Psoas muscle (tissue), 8 donors: ENCODE results near the gene C7orf25. TPM values are rescaled to one million over a fixed set of nuclear protein-coding genes. Genes with fewer than 3 reads are reported as not detected.

Experiments used
- ATAC-seq, 4 donors: fragments of 200-7000 bp; cut with Tn5 transposase; one replicate each; pipeline ENCODE4 v1.9.1; 2020; ENCODE audit warnings: moderate library complexity in 3 of 4, mild to moderate bottlenecking in 2 of 4
- DNase-seq, 2 donors: peaks; one replicate each; pipeline ENCODE4 v3.0.0-alpha.2; 2020
- H3K27ac ChIP-seq: fragments of 200-600 bp; one replicate; pipeline ENCODE4 v1.8.0; 2022
- H3K27me3 ChIP-seq, 3 donors: fragments of 200-600 bp in 1 of 3; one replicate each; pipeline versions ENCODE4 v1.6.1 to v1.8.0; 2013 to 2022; ENCODE audit warnings: low read length in 2 of 3, mild to moderate bottlenecking in 2 of 3, moderate library complexity in 1 of 3; ENCODE audit not compliant: insufficient read depth in 3 of 3
- H3K36me3 ChIP-seq, 2 donors: fragments of 200-600 bp in 1 of 2; one replicate each; pipeline versions ENCODE4 v1.6.1 to v1.8.0; 2013 to 2022; ENCODE audit warnings: low read depth in 1 of 2, mild to moderate bottlenecking in 1 of 2, moderate library complexity in 1 of 2; ENCODE audit not compliant: insufficient read depth in 1 of 2
- H3K4me1 ChIP-seq: fragments of 200-600 bp; one replicate; pipeline ENCODE4 v1.8.0; 2022
- H3K4me3 ChIP-seq: fragments of 200-600 bp; one replicate; pipeline ENCODE4 v1.8.0; 2022; ENCODE audit warnings: mild to moderate bottlenecking
- H3K9me3 ChIP-seq: fragments of 200-600 bp; one replicate; pipeline ENCODE4 v1.8.0; 2022
- CTCF ChIP-seq: fragments of 200-600 bp; IDR thresholded peaks from one replicate; pipeline ENCODE4 v1.8.0; 2022; ENCODE audit warnings: antibody characterized with exemption
- WGBS, 3 donors: extraction: QIAGEN DNeasy Blood & Tissue Kit; methylation state at CpG; one replicate each; pipeline versions ENCODE4 v1.1.6 to v1.1.7; 2013; 5-methylcytosine and 5-hydroxymethylcytosine counted together
- intact Hi-C, 2 donors: fragments of 100-400 bp; cut with DNase I; formaldehyde crosslinking; loops; one replicate each; pipeline versions ENCODE4 v1.11.0 to v1.14.2; 2022
- polyA plus RNA-seq, 3 donors: library from polyadenylated mRNA; stranded (reverse); fragments of 200-250 nt; gene quantifications; one replicate each; pipeline ENCODE4 v1.2.3, GENCODE V29; 2013
- total RNA-seq, 4 donors: library from RNA; stranded (reverse); fragmentation: NEBNext Ultra II Directional in 2 of 4; extraction: Animal tissue kit (Norgen Biotek cat#: 25700) in 2 of 4; gene quantifications; one replicate each; pipeline versions ENCODE4 v1.2.1 to v1.2.4, GENCODE V29; 2021 to 2023
- donor health status: healthy with polysubstance abuse.
- donor health status: DM: no; HTN: no; CAD: no; lungs with moderate emphysema.
- donor health status: Bipolar disorder and iron deficiency.
- donor health status: healthy.
- donor health status: DM: yes; HTN: yes; CAD: no.
- donor health status: DM: no; HTN: no; CAD: no.
- donor health status: DM: no; HTN: no; CAD: no.
- donor health status: DM: yes; HTN: yes; CAD: no.

C7orf25 gene
- total and polyA plus RNA-seq, 7 donors, result 1.3 to 5.6 (median 2.4) TPM

- no peak for TF ChIP-seq CTCF
- H3K9me3 ChIP-seq, result no peaks in the 10 kb centered on the region
- WGBS, 3 donors, result 88 to 100% (median 89%) methylated on average over 1 of the region's 1 CpG
- H3K36me3 ChIP-seq, result peaks cover 12 to 69% of the 10 kb centered on the region in 2 donors
- H3K27me3 ChIP-seq, result no peaks in the 10 kb centered on the region
- H3K4me1 ChIP-seq, result peaks cover 18% of the 10 kb centered on the region
- ATAC-seq, result no peak
- no peak overlapping the region for H3K27ac ChIP-seq
- DNase-seq, result no peak
- H3K4me3 ChIP-seq, result no peak overlapping the region
- intact Hi-C loops, result loop anchor here in 1 of 2 donors (10.0 kb wide), 1 partner anchor 789 kb away; no protein-coding TSS in a partner anchor
Observed at GRCh38 chr7:42925630-42926029, 13.8 kb upstream of the C7orf25 start.

GRCh38 chr7:42924223-42924838 lies 12.5 kb upstream of the C7orf25 start:
- no peak for TF ChIP-seq CTCF
- no peak overlapping the region for H3K4me3 ChIP-seq
- no peak for DNase-seq
- H3K4me1 ChIP-seq, result peaks cover 6% of the 10 kb centered on the region
- H3K36me3 ChIP-seq, result peaks cover 12 to 82% of the 10 kb centered on the region in 2 donors
- H3K9me3 ChIP-seq, result no peaks in the 10 kb centered on the region
- WGBS, 3 donors, result 87 to 96% (median 89%) methylated on average over 5 of the region's 5 CpGs
- H3K27me3 ChIP-seq, result no peaks in the 10 kb centered on the region
- H3K27ac ChIP-seq, result no peak overlapping the region
- intact Hi-C loops, result loop anchor here in 1 of 2 donors (10.0 kb wide), 1 partner anchor 790 kb away; no protein-coding TSS in a partner anchor
- ATAC-seq, result no peak

- Histone ChIP-seq H3K9me3 (no peaks in the 10 kb centered on the region), H3K27me3 (no peaks in the 10 kb centered on the region), H3K4me1 (no peaks in the 10 kb centered on the region), H3K4me3 (no peak overlapping the region), H3K27ac (no peak overlapping the region), H3K36me3 (peaks cover 13 to 100% of the 10 kb centered on the region in 2 donors)
- intact Hi-C loops, result loop anchor here in 1 of 2 donors (10.0 kb wide), 1 partner anchor 793 kb away; no protein-coding TSS in a partner anchor
- DNase-seq (no peak), ATAC-seq (no peak)
- WGBS, 3 donors, result 92 to 96% (median 94%) methylated on average over 3 of the region's 3 CpGs
- no peak for TF ChIP-seq CTCF
Observed at GRCh38 chr7:42922017-42922753, 10.3 kb upstream of the C7orf25 start.

- Histone ChIP-seq H3K27me3 (no peaks in the 10 kb centered on the region), H3K27ac (no peak overlapping the region), H3K4me3 (no peak overlapping the region), H3K9me3 (no peaks in the 10 kb centered on the region), H3K36me3 (peaks cover 7 to 60% of the 10 kb centered on the region in 2 donors), H3K4me1 (peaks cover 6% of the 10 kb centered on the region)
- intact Hi-C loops, result no loop called here
- WGBS, 3 donors, result 46 to 74% (median 47%) methylated on average over 1 of the region's 1 CpG
- ATAC-seq (no peak), DNase-seq (no peak)
- no peak for TF ChIP-seq CTCF
Observed at GRCh38 chr7:42915356-42915755, 3.5 kb upstream of the C7orf25 start.
